ENCODE results near the gene PATJ. TPM values are rescaled to one million over a fixed set of nuclear protein-coding genes. Genes with fewer than 3 reads are reported as not detected.

PATJ gene
- total and polyA plus RNA-seq, 2 donors (not counting 3 experiments of a cell fraction or from before 2014, with no cell fraction given) = 1.1 to 3.0 TPM

DNA sequence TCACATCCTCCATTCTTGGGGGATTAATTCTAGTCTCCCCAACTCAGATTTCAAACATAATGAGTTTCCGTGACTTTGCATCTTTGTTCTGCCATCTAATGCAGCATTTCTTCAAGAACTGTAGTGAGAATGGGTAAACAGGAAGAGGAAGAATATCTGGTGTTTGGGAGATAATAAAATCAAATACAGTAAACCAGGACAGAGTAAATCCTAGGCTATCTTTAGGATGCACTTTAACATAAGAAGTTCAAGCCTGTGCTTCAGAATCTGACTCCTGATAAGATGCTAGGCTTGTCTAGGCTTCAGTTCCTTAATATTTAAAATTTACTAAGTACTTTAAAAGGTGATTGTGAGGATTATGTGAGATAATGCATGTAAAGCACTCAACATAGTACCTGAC lies 27.9 kb downstream of the PATJ start:
- H3K4me1 ChIP-seq (ENCODE audit: control insufficient read depth, extremely low read depth, insufficient read depth, low read length) = no peaks in the 10 kb centered on the region
- H3K27ac ChIP-seq (ENCODE audit: insufficient read depth, low read depth, low read length) = no peak overlapping the region
- H3K36me3 ChIP-seq (ENCODE audit: control insufficient read depth in 2 of 2, extremely low read depth in 1 of 2, insufficient read depth in 2 of 2, low read length in 2 of 2) = no peaks in the 10 kb centered on the region
- no peak for TF ChIP-seq MYC (IDR thresholded peaks at IDR 0.05; ENCODE audit: low read depth, low read length)
- TF ChIP-seq, protein P1, sequence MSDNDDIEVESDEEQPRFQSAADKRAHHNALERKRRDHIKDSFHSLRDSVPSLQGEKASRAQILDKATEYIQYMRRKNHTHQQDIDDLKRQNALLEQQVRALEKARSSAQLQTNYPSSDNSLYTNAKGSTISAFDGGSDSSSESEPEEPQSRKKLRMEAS (IDR thresholded peaks at IDR 0.05; ENCODE audit: insufficient read depth, insufficient read length) = no peak
- no peak for TF ChIP-seq POLR2AphosphoS5 (IDR thresholded peaks at IDR 0.05; ENCODE audit: insufficient read depth, low read depth, low read length)
- TF ChIP-seq GATA2 (IDR thresholded peaks at IDR 0.05; ENCODE audit: insufficient read depth, insufficient read length, low read depth, low read length) = no peak
- no peak for TF ChIP-seq JUN (IDR thresholded peaks at IDR 0.05; ENCODE audit: borderline replicate concordance, insufficient read depth, insufficient read length, low read depth)
- TF ChIP-seq POLR2A (IDR thresholded peaks at IDR 0.05; ENCODE audit: low read depth, low read length) = no peak
- no peak for TF ChIP-seq FOS (IDR thresholded peaks at IDR 0.05; ENCODE audit: borderline replicate concordance, insufficient read depth, low read length)
- TF ChIP-seq, protein P2, sequence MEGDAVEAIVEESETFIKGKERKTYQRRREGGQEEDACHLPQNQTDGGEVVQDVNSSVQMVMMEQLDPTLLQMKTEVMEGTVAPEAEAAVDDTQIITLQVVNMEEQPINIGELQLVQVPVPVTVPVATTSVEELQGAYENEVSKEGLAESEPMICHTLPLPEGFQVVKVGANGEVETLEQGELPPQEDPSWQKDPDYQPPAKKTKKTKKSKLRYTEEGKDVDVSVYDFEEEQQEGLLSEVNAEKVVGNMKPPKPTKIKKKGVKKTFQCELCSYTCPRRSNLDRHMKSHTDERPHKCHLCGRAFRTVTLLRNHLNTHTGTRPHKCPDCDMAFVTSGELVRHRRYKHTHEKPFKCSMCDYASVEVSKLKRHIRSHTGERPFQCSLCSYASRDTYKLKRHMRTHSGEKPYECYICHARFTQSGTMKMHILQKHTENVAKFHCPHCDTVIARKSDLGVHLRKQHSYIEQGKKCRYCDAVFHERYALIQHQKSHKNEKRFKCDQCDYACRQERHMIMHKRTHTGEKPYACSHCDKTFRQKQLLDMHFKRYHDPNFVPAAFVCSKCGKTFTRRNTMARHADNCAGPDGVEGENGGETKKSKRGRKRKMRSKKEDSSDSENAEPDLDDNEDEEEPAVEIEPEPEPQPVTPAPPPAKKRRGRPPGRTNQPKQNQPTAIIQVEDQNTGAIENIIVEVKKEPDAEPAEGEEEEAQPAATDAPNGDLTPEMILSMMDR (IDR thresholded peaks at IDR 0.05; ENCODE audit: extremely low read depth in 1 of 2, insufficient read depth in 1 of 2, low read depth in 1 of 2, low read length in 2 of 2) = no peak
- no peak for TF ChIP-seq EZH2 (IDR thresholded peaks at IDR 0.05; ENCODE audit: borderline replicate concordance, low read depth, low read length, severe bottlenecking)
- H3K9me3 ChIP-seq (replicated peaks; ENCODE audit: control insufficient read depth, insufficient read depth, low read length) = no peaks in the 10 kb centered on the region
- no peak overlapping the region for H3K4me2 ChIP-seq (ENCODE audit: insufficient read depth, low read length)
- H3K9me1 ChIP-seq (replicated peaks; ENCODE audit: control insufficient read depth, extremely low read depth, insufficient read depth, low read length) = no peaks in the 10 kb centered on the region
- dilution Hi-C loops (cut with MboI; ENCODE audit: extremely low pct_ligation_motif_present, low sequenced_read_pairs) = no loop called here
- BruUV-seq (replicated peaks) = no TSS peak
- no peak overlapping the region for H3K9ac ChIP-seq (replicated peaks; ENCODE audit: extremely low read depth, insufficient read depth, low read length)
- FAIRE-seq = no peak
- DNase-seq (ENCODE audit: low read depth, low spot score) = no peak
- no peak overlapping the region for H3K4me3 ChIP-seq (replicated peaks in 1 of 3; ENCODE audit: insufficient read depth in 1 of 3, low read depth in 1 of 3, low read length in 3 of 3)
- intact Hi-C loops (cut with micrococcal nuclease) = no loop called here
- POLR2A ChIA-PET = no interaction called here
- CTCF ChIA-PET = interaction anchor here (0.8 kb wide), 1 partner anchor 9 kb away, joined by 3 read pairs; no protein-coding TSS in a partner anchor
- no peaks in the 10 kb centered on the region for H3K79me2 ChIP-seq (ENCODE audit: control insufficient read depth, insufficient read depth, low read length)
- H4K20me1 ChIP-seq (replicated peaks; ENCODE audit: control insufficient read depth, extremely low read depth, insufficient read depth, low read length) = no peaks in the 10 kb centered on the region
- no peaks in the 10 kb centered on the region for H3K27me3 ChIP-seq (ENCODE audit: control insufficient read depth in 2 of 2, insufficient read depth in 2 of 2, low read length in 2 of 2)
- H2AFZ ChIP-seq (ENCODE audit: low read depth, low read length) = no peak overlapping the region

All from endothelial cell of umbilical vein (primary cell).